ENCODE data around the gene CREB3L2.

CREB3L2 gene

GRCh38 chr7:137950263-137950621, 51.6 kb downstream of the CREB3L2 start:
- no peak overlapping the region for H3K27ac ChIP-seq
- TF ChIP-seq ZFX (IDR thresholded peaks at IDR 0.05; ENCODE audit: borderline replicate concordance) (no peak), CTCF (IDR thresholded peaks at IDR 0.05) (no peak)

- H3K27ac ChIP-seq = peak overlapping the region; percentile 83
- TF ChIP-seq ZFX (IDR thresholded peaks at IDR 0.05; ENCODE audit: borderline replicate concordance) (no peak), CTCF (IDR thresholded peaks at IDR 0.05) (no peak)
Observed at GRCh38 chr7:137949416-137950262, 52.2 kb downstream of the CREB3L2 start.

GRCh38 chr7:137948845-137949330, 53.0 kb downstream of the CREB3L2 start:
- no peak for TF ChIP-seq CTCF (IDR thresholded peaks at IDR 0.05)
- TF ChIP-seq ZFX (IDR thresholded peaks at IDR 0.05; ENCODE audit: borderline replicate concordance) = no peak
- peak overlapping the region; percentile 83 for H3K27ac ChIP-seq

GRCh38 chr7:137948083-137948844, 53.6 kb downstream of the CREB3L2 start:
- TF ChIP-seq CTCF (IDR thresholded peaks at IDR 0.05) = no peak
- no peak for TF ChIP-seq ZFX (IDR thresholded peaks at IDR 0.05; ENCODE audit: borderline replicate concordance)
- peak overlapping the region; percentile 83 for H3K27ac ChIP-seq

- H3K27ac ChIP-seq = peak overlapping the region; percentile 83
- no peak for TF ChIP-seq ZFX (IDR thresholded peaks at IDR 0.05; ENCODE audit: borderline replicate concordance)
- TF ChIP-seq CTCF (IDR thresholded peaks at IDR 0.05) = no peak
Observed at GRCh38 chr7:137947046-137947445, 54.8 kb downstream of the CREB3L2 start.

GRCh38 chr7:137946011-137946410, 55.9 kb downstream of the CREB3L2 start:
- no peak for TF ChIP-seq ZFX (IDR thresholded peaks at IDR 0.05; ENCODE audit: borderline replicate concordance)
- TF ChIP-seq CTCF (IDR thresholded peaks at IDR 0.05) = no peak
- no peak overlapping the region for H3K27ac ChIP-seq

- TF ChIP-seq ZFX (IDR thresholded peaks at IDR 0.05; ENCODE audit: borderline replicate concordance) = no peak
- TF ChIP-seq CTCF (IDR thresholded peaks at IDR 0.05) = no peak
- H3K27ac ChIP-seq = no peak overlapping the region
Observed at GRCh38 chr7:137944168-137944567, 57.7 kb downstream of the CREB3L2 start.
